ENCODE measurements around the gene DNMBP. TPM values are rescaled to one million over a fixed set of nuclear protein-coding genes. Genes with fewer than 3 reads are reported as not detected.

The DNMBP gene
- total and polyA plus RNA-seq, 2 of the 4 experiments (the other 2 are of a cell fraction) = 10.9 to 13.6 TPM

DNA sequence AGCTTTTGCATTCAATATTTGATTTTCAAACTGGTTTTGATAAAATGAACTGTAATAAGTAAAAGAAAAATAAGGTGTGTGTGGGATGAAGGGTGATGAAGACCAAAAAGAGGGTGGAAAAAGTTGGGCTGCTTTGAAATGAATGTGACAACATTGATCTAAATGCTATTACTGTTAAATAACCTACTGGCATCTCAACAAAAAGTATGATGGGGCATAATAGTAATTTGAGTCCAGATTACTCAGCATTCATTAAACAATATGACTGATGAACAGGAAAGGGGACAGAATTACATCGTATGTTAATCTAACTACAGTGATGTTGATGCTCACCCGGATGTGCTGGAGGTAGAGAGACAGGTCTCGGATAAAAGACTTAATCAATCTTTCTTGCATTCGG, 115.1 kb downstream of the DNMBP start:
- H2BK15ac ChIP-seq (ENCODE audit: low read depth, low read length) = no peak overlapping the region
- H3K4me3 ChIP-seq (ENCODE audit: insufficient read depth, low read depth, low read length) = no peak overlapping the region
- intact Hi-C loops (cut with micrococcal nuclease) = no loop called here
- H3K27me3 ChIP-seq (ENCODE audit: control insufficient read depth, insufficient read depth, low read length) = no peaks in the 10 kb centered on the region
- no peak overlapping the region for H3K23ac ChIP-seq (ENCODE audit: low read depth, low read length)
- no peaks in the 10 kb centered on the region for H4K20me1 ChIP-seq (ENCODE audit: insufficient read depth, low read length)
- in situ Hi-C loops (cut with MboI; ENCODE audit: low sequenced_read_pairs) = no loop called here
- no peak overlapping the region for H2AK9ac ChIP-seq (replicated peaks; ENCODE audit: low read depth, low read length, poor library complexity)
- H2BK5ac ChIP-seq (ENCODE audit: low read depth, low read length, poor library complexity, severe bottlenecking) = no peak overlapping the region
- no peak overlapping the region for H3K27ac ChIP-seq (ENCODE audit: insufficient read depth, low read length)
- no peak overlapping the region for H3K18ac ChIP-seq (ENCODE audit: low read depth, low read length)
- H4K5ac ChIP-seq (ENCODE audit: low read depth, low read length) = no peak overlapping the region
- DNase-seq (no peak), ATAC-seq (ENCODE audit: low read depth) (no peak)
- no peak overlapping the region for H3K4ac ChIP-seq (ENCODE audit: low read depth, low read length)
- no peaks in the 10 kb centered on the region; the same call in 1 of the 2 replicates for H3K9me1 ChIP-seq (ENCODE audit: insufficient read depth, low read length)
- H3K36me3 ChIP-seq (ENCODE audit: control insufficient read depth, insufficient read depth, low read length) = peaks cover 39% of the 10 kb centered on the region
- no peak overlapping the region for H3K4me2 ChIP-seq (ENCODE audit: low read depth, low read length)
- peaks cover 2 to 24% of the 10 kb centered on the region in 2 experiments; a peak in 3 of 4 replicates for H3K79me1 ChIP-seq (ENCODE audit: low read depth in 1 of 2, low read length in 2 of 2)
- H2AK5ac ChIP-seq (ENCODE audit: low read depth, low read length) = no peak overlapping the region
- H4K8ac ChIP-seq (ENCODE audit: low read depth in 2 of 2, low read length in 2 of 2) = no peak overlapping the region
- POLR2A ChIA-PET (ENCODE audit: unreplicated experiment) = interaction anchor here (0.6 kb wide), 2 partner anchors 24 to 26 kb away, joined by 4 to 7 read pairs; no protein-coding TSS in a partner anchor
- H3K4me1 ChIP-seq (ENCODE audit: control insufficient read depth, insufficient read depth, low read length) = no peaks in the 10 kb centered on the region
- WGBS, 2 experiments (ENCODE audit: extremely low coverage in 2 of 2, insufficient read length in 1 of 2) = no CpG with 5 or more reads among the region's 4 CpGs
- no peak overlapping the region for H3K14ac ChIP-seq (replicated peaks; ENCODE audit: low read depth, low read length)
- dilution Hi-C loops (cut with HindIII; ENCODE audit: low sequenced_read_pairs, unreplicated experiment) = no loop called here
- BruUV-seq (replicated peaks) = no TSS peak
- H2BK20ac ChIP-seq (ENCODE audit: low read depth, low read length) = no peak overlapping the region
- TF ChIP-seq SMC3 (IDR thresholded peaks at IDR 0.05; ENCODE audit: low read depth, low read length) (no peak), BHLHE40 (IDR thresholded peaks at IDR 0.05; ENCODE audit: low read depth, low read length) (no peak), CHD1 (IDR thresholded peaks at IDR 0.05; ENCODE audit: low read depth, low read length) (no peak), MAFK (IDR thresholded peaks at IDR 0.05; ENCODE audit: low read depth, low read length) (no peak), CEBPB (IDR thresholded peaks at IDR 0.05; ENCODE audit: low read depth, low read length) (no peak), RAD21 (IDR thresholded peaks at IDR 0.05; ENCODE audit: low read length) (no peak), RCOR1 (IDR thresholded peaks at IDR 0.05; ENCODE audit: insufficient replicate concordance, low read length) (no peak), POLR2A (IDR thresholded peaks at IDR 0.05; ENCODE audit: low read depth, low read length) (no peak), NFE2L2 (IDR thresholded peaks at IDR 0.05; ENCODE audit: low read depth, low read length) (no peak), RFX5 (IDR thresholded peaks at IDR 0.05; ENCODE audit: low read depth, low read length) (no peak)
- TF ChIP-seq, protein P1, sequence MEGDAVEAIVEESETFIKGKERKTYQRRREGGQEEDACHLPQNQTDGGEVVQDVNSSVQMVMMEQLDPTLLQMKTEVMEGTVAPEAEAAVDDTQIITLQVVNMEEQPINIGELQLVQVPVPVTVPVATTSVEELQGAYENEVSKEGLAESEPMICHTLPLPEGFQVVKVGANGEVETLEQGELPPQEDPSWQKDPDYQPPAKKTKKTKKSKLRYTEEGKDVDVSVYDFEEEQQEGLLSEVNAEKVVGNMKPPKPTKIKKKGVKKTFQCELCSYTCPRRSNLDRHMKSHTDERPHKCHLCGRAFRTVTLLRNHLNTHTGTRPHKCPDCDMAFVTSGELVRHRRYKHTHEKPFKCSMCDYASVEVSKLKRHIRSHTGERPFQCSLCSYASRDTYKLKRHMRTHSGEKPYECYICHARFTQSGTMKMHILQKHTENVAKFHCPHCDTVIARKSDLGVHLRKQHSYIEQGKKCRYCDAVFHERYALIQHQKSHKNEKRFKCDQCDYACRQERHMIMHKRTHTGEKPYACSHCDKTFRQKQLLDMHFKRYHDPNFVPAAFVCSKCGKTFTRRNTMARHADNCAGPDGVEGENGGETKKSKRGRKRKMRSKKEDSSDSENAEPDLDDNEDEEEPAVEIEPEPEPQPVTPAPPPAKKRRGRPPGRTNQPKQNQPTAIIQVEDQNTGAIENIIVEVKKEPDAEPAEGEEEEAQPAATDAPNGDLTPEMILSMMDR (conservative IDR thresholded peaks at IDR 0.05; ENCODE audit: low read depth, low read length) = no peak
- no peak overlapping the region for H4K91ac ChIP-seq (ENCODE audit: insufficient read depth, low read depth, low read length)
- no peak overlapping the region for H3K56ac ChIP-seq (ENCODE audit: extremely low read depth, insufficient read depth, low read length)
- no peak overlapping the region for H2AFZ ChIP-seq (replicated peaks; ENCODE audit: low read length, poor library complexity)
- H2BK120ac ChIP-seq (ENCODE audit: low read depth, low read length) = no peak overlapping the region
- CTCF ChIA-PET = interaction anchor here (0.6 kb wide), 1 partner anchor 268 kb away, joined by 3 read pairs; no protein-coding TSS in a partner anchor
- H3K9me3 ChIP-seq (ENCODE audit: control insufficient read depth, insufficient read depth, low read length) = no peaks in the 10 kb centered on the region
- no peak overlapping the region for H3K9ac ChIP-seq (ENCODE audit: low read depth, low read length)
